HG03108 (cell line): ENCODE results near the gene RNU7-1.
"Not testable (repeated sequence)": the region's sequence is repeated elsewhere in the genome, so short reads cannot be mapped to it uniquely, and the experiment has no call there.

Experiments used
- ATAC-seq: cut with Tn5 transposase; IDR thresholded peaks from one replicate; pipeline ENCODE4 v1.9.1; 2021; ENCODE audit warnings: moderate library complexity; ENCODE audit not compliant: unreplicated experiment

RNU7-1 gene

DNA sequence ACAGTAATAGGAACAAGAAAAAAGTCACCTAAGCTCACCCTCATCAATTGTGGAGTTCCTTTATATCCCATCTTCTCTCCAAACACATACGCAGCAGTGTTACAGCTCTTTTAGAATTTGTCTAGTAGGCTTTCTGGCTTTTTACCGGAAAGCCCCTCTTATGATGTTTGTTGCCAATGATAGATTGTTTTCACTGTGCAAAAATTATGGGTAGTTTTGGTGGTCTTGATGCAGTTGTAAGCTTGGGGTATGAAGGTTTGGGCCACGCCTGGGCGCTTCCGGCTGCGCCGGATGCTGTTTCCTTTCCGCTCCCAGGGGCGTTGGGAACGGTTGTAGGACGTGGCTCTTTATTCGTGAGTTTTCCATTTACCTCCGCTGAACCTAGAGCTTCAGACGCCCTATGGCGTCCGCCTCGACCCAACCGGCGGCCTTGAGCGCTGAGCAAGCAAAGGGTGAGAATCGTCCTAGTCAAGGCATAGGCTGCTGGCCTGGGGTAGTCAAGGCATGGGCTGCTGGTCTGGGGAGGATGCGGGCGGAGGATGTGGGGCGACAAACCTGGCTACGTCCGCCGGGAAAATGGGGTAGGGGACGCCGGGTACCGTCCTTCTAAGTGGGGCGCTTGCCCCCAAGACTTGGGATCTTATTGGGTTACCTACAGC, at the start of gene RNU7-1, which contains the start of gene C12orf57:
TSS of gene RNU7-1 (plus strand) at position 95 of the 659 bp plus-strand sequence.
TSS of gene C12orf57 (plus strand) at position 301 of the 659 bp plus-strand sequence. CDS start at position 401, 100 bp downstream.
- peak; percentile 24 for ATAC-seq

DNA sequence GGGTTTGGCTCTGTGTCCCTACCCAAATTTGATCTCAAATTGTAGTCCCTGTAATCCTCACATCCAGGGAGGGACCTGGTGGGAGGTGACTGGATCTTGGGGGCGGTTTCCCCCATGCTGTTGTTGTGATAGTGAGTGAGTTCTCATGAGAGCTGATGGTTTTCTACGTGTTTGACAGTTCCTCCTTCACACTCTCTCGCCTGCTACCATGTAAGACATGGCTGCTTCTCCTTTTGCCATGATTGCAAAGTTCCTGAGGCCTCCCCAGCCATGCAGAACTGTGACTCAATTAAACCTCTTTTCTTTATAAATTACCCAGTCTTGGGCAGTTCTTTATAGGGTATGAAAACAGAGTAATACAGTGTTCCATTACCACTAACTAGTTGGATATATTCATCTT, 49.3 kb upstream of the RNU7-1 start:
- ATAC-seq = no peak

DNA sequence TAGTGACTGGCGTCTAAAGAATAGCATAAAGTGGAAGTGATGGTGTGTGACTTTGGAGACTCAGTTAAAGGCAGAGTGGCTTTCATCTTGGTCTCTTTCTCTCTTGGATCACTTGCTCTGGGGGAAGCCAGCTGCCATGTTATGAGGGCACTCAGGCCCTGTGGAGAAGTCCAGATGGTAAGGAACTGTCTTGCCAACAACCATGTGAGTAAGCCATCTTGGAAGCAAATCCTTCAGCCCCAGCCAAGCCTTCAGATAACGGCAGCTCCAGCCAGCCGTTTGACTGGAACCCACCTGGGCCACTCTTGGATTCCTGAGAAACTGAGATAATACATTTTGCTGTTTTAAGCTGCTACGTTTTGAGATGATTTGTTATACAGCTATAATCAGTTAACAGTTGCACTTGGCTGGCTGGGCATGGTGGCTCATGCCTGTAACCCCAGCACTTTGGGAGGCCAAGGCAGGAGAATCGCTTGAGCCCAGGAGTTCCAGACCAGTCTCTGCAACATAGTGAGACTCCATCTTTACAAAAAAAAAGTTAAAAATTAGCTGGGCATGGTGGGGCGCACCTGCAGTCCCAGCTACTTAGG, 46.7 kb upstream of the RNU7-1 start:
- ATAC-seq = no peak

DNA sequence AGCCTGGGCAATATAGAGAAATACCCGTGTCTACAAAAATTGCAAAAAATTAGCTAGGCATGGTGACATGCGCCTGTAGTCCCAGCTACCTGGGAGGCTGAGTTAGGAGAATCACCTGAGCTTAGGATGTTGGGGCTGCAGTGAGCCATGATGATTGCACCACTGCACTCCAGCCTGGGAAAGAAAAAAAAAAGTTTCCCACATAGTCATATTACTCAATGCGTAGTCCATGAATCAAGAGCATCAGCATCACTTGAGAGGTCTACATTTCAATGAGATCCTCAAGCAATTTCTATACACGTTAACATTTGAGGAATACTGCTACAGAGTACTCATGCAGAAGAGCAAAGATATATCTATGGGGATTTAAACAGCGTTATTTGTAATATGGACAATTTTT, 44.2 kb upstream of the RNU7-1 start:
- no peak for ATAC-seq

DNA sequence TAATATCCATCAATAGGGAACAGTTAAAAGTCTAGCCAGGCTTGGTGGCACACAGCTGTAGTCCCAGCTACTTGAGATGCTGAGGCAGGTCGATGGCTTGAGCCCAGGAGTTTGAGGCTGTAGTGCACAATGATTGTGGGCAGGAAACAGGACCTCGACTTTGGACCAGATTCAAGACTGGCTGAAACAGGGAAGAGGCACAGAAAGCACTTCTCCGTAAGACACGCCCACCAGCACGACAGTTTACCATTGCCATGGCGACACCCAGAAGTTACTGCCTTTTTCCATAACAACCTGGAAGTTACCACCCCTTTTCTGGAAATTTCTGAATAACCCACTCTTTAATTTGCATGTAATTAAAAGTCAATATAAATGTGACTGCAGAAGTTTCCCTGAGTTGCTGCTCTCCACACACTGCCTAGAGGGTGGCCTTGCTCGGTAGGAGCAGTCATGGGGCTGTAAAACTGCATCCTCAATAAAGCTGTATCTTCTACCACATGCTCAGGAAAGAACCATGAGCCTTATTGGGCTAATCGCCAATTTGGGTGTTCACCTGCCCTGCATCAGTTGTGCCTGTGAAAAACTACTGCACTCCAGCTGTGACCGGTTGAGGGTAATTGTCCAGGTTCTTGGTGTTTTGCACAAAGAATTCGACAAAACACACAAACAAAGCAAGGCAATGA, 43.6 kb upstream of the RNU7-1 start:
- ATAC-seq = no peak

DNA sequence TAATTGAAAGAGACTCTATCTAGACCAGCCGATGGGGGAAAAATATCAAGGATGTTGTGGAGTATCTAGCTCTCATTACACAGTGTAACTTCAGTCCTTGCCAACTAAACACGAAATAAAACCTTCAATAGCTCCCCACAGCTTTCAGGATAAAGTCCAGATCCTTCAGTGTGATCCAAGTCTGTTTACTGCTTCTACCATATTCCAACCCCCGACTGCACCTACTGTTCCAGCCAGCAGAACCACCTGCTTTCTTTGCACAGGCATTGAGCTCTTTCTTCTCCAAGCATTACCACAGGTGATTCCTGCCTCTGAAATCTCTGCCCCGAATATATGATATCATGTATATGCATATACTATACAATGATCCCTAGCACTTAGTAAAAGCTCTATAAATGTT, 41.2 kb upstream of the RNU7-1 start:
- no peak for ATAC-seq

DNA sequence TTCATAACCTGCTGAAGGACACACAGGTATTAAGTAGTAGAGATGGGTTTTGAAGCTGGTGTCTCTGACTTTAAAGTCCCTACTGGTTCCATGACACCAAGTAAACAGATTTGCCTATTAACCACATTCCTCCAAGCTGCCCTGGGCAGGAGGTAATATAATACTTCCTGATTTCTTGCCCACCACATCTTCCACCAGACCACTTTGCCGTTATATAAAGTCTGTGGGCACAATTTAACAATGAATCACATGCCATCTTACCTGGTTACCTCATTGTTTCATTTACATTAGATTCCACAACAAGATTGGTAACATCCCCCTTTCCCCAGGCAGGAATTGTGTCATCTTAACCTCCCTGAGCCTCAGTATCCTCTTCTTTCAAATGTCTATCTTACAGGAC, 39.9 kb upstream of the RNU7-1 start:
- no peak for ATAC-seq

DNA sequence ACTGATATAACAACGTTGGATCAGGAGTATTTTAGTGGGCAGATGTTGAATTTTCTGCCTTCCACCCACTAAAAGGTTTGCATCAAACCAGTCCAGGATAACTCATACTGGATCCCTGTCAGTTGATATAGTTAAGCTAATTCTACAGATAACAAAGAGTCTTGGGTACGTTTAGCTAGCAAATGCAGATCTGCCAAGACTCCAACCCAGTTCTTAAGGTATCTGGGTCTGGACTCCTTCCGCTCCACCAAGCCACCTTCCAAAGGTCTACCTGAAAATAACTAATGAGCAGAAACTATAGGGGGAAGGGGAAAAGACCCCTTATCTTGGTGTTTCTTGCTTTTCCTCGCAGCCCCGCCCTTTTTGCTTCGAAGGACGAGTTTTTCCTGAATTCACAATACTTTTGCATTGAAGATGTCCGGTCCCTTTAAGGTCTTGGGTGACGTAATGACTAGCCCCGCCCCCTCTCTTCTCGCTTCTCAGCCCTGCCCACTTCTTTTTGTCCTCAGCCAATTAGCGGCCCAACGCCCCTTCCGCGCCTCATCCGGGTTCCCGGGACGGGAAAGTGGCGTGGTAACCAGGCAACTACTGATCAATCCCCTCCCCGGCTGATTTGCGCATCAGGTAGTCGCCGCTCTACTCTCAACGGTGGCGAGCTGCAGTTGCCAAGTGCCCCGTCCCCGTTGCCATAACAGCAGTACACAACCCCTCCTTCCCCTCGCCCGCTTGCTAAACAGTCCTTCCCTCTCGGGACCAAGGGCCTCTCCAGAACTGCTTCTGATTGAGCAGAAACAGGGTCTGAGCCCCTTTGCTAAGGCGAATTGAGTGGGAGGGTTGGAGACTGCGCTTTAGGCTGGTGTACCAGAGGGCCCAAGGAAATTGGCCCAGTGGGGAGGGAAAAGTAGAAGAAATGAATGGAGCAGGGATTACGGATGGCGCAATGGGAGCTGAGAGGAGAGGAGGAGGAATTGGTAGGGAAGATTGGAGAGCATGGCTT, 39.0 kb upstream of the RNU7-1 start, which contains the start of gene LRRC23:
TSS of gene LRRC23 (plus strand) at position 543 of the 997 bp plus-strand sequence. CDS start 812 bp downstream, outside the sequence.
- peak; percentile 92 for ATAC-seq

DNA sequence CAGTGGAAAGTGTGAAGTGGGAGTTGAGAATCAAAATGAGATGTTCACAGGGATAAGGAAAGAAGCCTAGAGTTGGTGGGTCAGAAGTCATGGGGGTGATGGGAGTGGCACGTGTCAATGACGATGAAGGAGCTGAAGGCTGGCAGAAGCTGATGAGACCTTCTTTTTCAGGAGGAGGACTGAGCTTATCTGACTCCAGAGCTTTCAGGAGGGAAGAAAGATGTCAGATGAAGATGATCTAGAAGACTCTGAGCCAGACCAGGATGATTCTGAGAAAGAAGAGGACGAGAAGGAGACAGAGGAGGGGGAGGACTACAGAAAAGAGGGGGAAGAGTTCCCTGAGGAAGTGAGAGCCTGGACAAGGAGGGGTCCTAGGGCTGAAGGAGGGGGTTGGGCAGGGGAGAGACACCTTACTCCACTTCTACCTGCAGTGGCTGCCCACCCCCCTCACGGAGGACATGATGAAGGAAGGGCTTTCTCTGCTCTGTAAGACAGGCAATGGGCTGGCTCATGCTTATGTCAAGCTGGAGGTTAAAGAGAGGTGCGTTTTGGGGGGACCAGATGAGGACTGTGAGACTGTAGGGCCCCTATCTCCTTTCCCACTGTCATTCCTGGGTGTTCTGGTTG, 38.1 kb upstream of the RNU7-1 start:
- ATAC-seq = no peak

DNA sequence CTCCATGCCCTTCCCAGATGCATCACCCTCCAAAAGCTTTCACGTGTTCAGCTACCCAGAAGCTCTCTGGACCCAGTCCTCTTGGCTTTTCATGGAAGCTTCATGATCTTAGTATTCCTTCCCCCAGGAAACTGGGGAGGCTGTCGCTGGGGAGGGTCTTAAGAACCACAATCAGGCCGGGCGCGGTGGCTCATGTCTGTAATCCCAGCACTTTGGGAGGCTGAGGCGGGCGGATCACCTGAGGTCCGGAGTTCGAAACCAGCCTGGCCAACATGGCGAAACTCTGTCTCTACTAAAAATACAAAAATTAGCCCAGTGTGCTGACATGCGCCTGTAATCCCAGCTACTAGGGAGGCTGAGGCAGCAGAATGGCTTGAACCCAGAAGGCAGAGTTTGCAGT, 35.5 kb upstream of the RNU7-1 start:
- ATAC-seq = not testable (repeated sequence)

DNA sequence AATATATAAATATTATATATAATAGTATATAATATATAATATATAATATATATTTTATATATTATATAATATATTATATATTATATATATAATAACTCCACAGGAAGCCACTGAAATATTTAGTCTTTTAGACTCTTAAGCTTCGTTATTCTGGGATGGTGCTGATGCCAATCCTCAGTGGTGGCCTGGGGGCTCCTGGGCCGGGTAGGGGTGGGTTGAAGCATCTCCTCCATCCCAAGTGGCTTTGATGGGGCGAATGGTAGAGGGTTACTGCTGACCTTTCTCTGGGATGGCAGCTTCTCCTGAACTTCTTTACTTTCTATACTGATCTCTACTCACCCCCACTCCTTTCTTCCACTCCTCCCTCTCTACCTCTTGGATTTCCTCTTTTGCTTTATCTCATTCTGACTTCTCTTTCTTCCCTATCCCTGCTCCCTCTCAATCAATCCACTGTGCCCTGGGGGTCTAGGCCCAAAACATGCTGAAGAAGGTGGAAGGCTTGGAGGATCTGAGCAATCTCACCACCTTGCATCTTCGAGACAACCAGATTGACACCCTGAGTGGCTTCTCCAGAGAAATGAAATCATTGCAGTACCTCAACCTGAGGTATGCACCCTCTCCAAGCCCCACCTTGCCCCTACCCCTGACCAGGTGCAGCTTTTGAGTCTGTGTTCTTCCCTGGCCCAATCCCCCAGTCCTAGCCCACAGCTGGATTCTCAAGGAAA, 34.0 kb upstream of the RNU7-1 start:
- no peak for ATAC-seq

DNA sequence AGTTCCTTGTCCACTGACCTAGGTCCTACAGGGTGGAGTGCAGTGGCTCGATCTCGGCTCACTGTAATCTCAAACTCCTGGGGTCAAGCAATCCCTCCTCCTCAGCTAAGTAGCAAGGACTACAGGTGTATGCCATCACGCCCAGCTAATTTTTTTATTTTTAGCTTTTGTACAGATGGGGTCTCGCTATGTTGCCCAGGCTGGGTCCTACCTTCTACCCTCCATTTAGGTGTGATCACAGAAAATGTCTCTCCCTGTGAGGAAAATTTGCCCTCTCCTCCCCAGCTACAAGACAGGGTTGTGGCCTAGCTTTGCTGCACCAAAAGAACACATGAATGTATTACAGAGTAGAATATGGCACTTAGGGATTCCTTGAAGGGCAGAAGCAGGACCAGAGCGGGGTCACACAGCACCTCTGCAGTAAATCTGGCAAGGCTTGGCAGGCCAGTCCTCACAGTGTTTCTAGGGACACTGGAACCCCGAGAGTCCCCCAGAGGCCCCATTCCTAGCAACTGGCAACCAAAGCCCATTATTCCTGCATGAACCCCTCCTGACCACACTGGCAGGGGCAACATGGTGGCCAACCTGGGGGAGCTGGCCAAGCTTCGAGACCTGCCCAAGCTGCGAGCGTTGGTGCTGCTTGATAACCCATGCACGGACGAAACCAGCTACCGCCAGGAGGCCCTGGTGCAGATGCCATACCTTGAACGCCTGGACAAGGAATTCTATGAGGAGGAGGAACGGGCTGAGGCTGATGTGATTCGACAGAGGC, 31.3 kb upstream of the RNU7-1 start:
- ATAC-seq = no peak

DNA sequence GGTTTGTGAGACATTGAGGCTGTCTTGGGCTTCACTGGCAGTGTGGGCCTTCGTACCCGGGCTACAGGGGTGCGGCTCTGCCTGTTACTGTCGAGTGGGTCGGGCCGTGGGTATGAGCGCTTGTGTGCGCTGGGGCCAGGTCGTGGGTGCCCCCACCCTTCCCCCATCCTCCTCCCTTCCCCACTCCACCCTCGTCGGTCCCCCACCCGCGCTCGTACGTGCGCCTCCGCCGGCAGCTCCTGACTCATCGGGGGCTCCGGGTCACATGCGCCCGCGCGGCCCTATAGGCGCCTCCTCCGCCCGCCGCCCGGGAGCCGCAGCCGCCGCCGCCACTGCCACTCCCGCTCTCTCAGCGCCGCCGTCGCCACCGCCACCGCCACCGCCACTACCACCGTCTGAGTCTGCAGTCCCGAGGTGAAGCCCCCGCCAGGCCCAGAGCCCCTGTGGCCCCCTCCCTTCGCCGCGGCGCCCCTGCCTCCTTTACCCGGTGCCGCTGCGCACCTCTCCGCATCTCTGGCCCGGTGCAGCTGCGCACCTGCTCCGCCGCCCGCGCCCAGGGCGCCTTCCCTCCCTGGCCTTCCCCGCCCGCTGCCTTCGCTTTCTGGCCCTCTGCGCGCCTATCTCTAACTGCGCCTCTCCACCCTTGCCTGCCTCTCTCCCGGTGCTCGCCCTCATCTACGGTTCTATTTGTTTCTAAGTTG, 29.2 kb upstream of the RNU7-1 start, which contains the start of gene ENO2:
TSS of gene ENO2 (plus strand) at position 335 of the 701 bp plus-strand sequence. CDS start 1,253 bp downstream, outside the sequence.
- peak; percentile 81 for ATAC-seq

DNA sequence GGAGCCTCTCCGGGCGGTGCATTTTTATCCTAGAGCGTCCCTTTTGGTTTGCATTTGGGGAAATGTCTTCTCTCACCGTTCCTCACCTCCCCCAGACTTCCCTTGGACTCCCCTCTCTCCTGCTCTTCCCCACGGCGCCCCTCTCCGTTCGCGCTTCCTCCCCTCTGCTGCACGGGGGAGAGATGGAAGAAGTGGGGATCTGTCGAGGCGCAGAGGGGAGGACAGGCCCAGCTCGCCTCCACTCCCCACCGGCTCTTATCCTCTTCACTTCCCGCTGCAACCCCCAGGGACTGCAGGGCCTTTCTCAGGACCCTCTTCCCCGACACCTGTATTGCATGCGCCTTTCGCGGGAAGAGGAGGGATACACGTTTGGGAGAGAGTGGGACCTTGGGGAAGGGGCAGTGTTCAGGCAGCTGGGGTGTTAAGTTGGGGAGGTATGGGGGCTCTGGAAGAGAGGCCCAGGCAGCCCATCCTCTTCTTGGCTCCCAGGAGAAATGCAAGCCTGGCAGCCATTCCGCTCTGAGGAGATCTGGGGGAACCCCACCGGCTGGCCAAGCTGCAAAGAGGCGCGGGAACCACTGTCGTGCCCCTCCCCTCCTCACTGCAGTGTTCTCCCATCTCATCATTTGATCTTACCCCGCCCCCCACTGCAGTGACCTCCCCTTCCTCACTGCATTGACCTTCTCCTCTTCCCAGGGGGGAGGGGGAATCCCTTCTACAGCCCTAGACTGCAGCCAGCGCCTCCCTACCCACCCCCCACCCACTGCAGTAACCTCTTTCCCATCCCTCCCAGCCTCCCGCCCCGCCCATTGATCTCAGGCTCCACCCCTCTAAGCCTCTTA, 28.4 kb upstream of the RNU7-1 start:
- no peak for ATAC-seq

DNA sequence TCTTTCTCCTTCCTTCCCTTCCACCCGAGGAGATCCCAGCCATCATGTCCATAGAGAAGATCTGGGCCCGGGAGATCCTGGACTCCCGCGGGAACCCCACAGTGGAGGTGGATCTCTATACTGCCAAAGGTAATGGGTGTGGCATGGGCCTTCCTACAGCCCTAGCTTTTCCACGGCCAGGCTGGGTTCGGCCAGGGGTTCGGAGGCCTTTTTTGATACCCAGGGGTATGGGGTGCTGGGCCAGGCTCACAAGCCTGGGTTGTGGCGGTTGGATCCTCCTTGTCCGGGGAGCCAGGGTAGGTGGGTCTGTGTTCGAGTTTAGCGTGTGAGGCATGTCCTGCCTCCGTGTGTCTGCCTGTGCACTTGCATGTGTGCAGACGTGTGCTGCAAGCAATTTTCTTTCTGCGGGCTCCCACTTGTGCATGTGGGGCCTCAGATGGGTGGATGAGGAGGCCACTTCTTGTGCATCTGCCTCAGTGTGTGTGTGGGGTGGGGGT, 27.8 kb upstream of the RNU7-1 start:
- ATAC-seq = no peak

DNA sequence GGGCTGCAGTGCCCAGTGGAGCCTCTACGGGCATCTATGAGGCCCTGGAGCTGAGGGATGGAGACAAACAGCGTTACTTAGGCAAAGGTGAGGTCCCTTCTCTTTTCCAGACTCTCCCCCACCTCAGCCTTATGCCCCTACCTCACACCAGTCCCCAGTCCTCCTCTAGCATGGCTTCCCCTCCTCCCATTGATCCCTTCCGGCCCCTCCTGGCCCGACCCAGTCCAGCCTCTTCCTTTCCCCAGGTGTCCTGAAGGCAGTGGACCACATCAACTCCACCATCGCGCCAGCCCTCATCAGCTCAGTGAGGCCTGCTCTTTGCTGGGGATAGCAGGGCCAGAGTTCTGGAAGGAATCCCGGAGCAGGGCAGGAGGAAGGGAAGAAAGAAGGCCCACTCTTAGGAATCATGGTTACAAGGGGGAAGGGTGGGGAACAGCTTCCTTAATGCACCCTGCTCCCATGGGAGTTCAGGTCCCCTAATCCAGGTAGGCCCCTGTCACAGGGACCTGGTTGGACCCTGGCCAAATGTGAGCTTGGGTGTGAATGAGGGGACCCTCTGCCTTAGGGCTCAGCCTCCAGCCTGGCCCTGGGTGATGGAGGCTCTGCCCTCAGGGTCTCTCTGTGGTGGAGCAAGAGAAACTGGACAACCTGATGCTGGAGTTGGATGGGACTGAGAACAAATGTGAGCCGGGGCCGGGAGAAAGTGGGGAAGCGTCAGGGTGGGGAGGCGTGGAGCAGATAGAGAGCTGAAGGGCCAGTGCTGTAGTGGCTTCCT, 27.0 kb upstream of the RNU7-1 start:
- no peak for ATAC-seq
